NCI-H2227 (cell line): Measurements from ENCODE around the gene BANP.
"Not testable (repeated sequence)": the region's sequence is repeated elsewhere in the genome, so short reads cannot be mapped to it uniquely, and the experiment has no call there.

Experiments used
- DNase-seq: peaks from one replicate; lab custom pipeline; 2025; ENCODE audit not compliant: unreplicated experiment; lab: John Stamatoyannopoulos, UW

Gene BANP

GRCh38 chr16:87926246-87927194 lies 24.7 kb upstream of the BANP start:
- DNase-seq = no peak

- no peak for DNase-seq
Observed at GRCh38 chr16:87927195-87927562, 24.1 kb upstream of the BANP start.

- DNase-seq = no peak
Observed at GRCh38 chr16:87929986-87930385, 21.2 kb upstream of the BANP start.

- no peak for DNase-seq
Observed at GRCh38 chr16:87930456-87930855, 20.8 kb upstream of the BANP start.

GRCh38 chr16:87931504-87931903 lies 19.7 kb upstream of the BANP start:
- DNase-seq = no peak

GRCh38 chr16:87932475-87933139 lies 18.6 kb upstream of the BANP start:
- DNase-seq = not testable (repeated sequence)

GRCh38 chr16:87933140-87933495 lies 18.1 kb upstream of the BANP start:
- no peak for DNase-seq

- not testable (repeated sequence) for DNase-seq
Observed at GRCh38 chr16:87934752-87935425, 16.3 kb upstream of the BANP start.

GRCh38 chr16:87936016-87936374 lies 15.2 kb upstream of the BANP start:
- not testable (repeated sequence) for DNase-seq

- no peak for DNase-seq
Observed at GRCh38 chr16:87936375-87937230, 14.6 kb upstream of the BANP start, which contains the start of gene CA5A. Gene CA5A, minus strand, starts transcription at chr16:87936529. Its CDS starts 79 bp downstream, at chr16:87936450.

GRCh38 chr16:87937231-87937542 lies 14.0 kb upstream of the BANP start:
- DNase-seq = not testable (repeated sequence)

- DNase-seq = no peak
Observed at GRCh38 chr16:87938412-87938949, 12.8 kb upstream of the BANP start.

GRCh38 chr16:87939562-87940423 lies 11.4 kb upstream of the BANP start:
- DNase-seq = no peak

- no peak for DNase-seq
Observed at GRCh38 chr16:87942680-87943079, 8.6 kb upstream of the BANP start.

- DNase-seq = peak; percentile 88
Observed at GRCh38 chr16:87945351-87946042, 5.7 kb upstream of the BANP start.

- no peak for DNase-seq
Observed at GRCh38 chr16:87946596-87947347, 4.5 kb upstream of the BANP start.

- DNase-seq = no peak
Observed at GRCh38 chr16:87947356-87948118, 3.7 kb upstream of the BANP start.

- DNase-seq = no peak
Observed at GRCh38 chr16:87948119-87948545, 3.1 kb upstream of the BANP start.
